Measurements from ENCODE around the gene TSSC4.

TSSC4 gene

DNA sequence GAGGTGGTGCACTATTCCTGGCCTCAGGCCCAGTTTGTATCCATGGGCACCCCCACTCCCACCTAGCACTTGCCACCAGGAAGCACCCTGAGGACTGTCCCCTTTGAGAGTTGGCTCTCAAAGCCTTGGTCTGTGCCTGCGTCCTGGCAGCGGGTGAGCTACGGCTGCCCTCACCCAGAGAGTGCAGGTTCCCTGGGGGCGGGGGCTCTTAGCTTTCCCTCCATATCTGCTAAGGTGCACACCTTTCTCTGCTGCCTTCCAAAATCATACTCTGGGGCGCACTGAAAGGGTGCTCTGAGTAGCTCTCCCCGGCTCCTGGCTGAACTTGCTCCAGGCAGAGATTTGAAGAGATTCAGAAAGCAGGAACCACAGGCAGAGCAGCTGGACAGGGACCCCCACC is 51.4 kb downstream of the TSSC4 start:
- DNase-seq, result no peak

DNA sequence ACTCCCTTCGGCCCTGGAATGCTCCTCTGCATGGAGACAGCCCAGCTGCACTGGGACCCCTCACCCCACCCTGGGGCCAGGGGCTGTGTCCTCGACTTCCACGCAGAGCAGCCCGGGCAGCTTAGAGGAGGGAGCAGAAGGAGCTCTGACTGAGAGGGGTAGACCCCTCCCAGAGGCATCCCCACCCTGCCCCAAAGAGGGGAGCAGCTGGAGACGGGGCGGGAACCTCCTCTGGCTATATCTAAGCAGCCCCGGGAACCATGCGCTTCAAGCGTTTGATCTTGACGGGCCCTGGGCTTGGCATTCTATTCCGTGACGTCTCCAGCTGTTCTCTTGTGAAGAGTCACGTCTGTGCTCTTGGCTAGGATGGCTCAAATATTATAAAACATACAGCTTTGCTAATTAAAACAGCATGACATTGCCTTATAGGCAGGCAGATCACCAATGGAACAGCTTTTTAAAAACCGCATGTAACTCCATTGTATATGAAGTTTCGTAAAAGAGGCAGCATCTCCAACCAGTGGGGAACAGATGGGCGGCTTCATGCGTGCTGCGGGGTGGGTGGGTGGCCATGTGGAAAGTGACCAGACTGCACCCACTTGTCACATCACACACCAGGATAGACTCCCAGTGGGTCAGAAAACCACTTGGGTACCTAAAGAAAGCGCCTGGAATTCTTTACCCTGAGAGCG is 51.9 kb downstream of the TSSC4 start:
- DNase-seq, result no peak

DNA sequence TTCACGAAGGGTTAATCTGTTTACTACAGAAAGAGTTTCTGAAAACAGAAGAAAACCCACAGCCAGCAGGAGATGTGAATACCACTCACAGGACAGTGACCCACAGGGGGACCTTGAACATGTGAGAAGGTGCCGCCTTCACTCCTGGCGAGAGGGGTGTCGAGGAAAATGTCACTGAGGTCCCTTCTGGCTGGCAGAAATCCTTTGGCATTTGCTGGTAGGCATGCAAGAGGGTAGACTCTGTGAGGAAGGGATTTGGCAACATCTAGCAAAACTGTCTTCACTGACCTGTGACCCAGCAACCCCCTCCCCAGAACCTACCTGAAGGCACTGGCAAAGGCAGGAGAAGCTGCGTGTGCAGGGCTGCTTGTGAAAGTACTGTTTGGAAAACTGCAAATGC is 52.9 kb downstream of the TSSC4 start:
- DNase-seq, result no peak

Data from CD4-positive, alpha-beta T cell treated with Interferon alpha-2 for 1 hour (primary cell).